HCT116 (cell line): ENCODE data around the gene VSIG10. TPM values are rescaled to one million over a fixed set of nuclear protein-coding genes. Genes with fewer than 3 reads are reported as not detected.

Experiments used
- ATAC-seq: fragments of 200-7000 bp; cut with Tn5 transposase; 2 replicates; pipeline ENCODE4 v1.9.1; 2020; ENCODE audit warnings: mild to moderate bottlenecking, moderate library complexity
- BruUV-seq: library from RNA; stranded (reverse); fragments of 400-500 nt; replicated peaks from 2 replicates; lab custom pipeline; 2021; lab: Mats Ljungman, UMichigan
- CTCF ChIA-PET: fragments of 300-600 bp; sonication (Branson Sonifier 250); formaldehyde crosslinking; loops from one replicate; lab custom pipeline; 2021; ENCODE audit warnings: antibody characterized with exemption; lab: Charles Lee
- POLR2A ChIA-PET: fragments of 300-600, 350-600 bp; sonication (Branson Sonifier 250); formaldehyde crosslinking; loops from one replicate; lab custom pipeline; 2021; ENCODE audit warnings: antibody characterized with exemption; lab: Charles Lee
- RAD21 ChIA-PET, 2 experiments: fragments of 300-600 bp; sonication (Branson Sonifier 250); formaldehyde crosslinking; loops; one replicate each; lab custom pipeline; 2023; ENCODE audit warnings: low total read pairs in 2 of 2; ENCODE audit not compliant: uncharacterized antibody in 2 of 2, unreplicated experiment in 2 of 2, low non-redundant PET in 1 of 2; lab: Charles Lee
- DNase-seq: peaks from one replicate; pipeline ENCODE4 v3.0.0-alpha.2; 2010; ENCODE audit warnings: low read depth, low spot score
- H2AFZ ChIP-seq: fragments of 200-600 bp; shearing (Covaris generic), sonication (generic); 2 replicates; pipeline ENCODE4 v1.6.1; 2017; ENCODE audit warnings: low read depth, mixed run types, mixed read lengths, antibody characterized with exemption, low read length; ENCODE audit not compliant: poor library complexity, severe bottlenecking
- H3K27ac ChIP-seq: 2 replicates; pipeline ENCODE4 v1.5.1; 2012; ENCODE audit warnings: low read depth, low read length
- H3K27me3 ChIP-seq: fragments of 200-600 bp; sonication (generic); 2 replicates; pipeline ENCODE4 v1.6.1; 2016; ENCODE audit warnings: mixed run types, low read length, mixed read lengths; ENCODE audit not compliant: insufficient read depth
- H3K36me3 ChIP-seq, 2 experiments: fragments of 200-500 bp in 1 of 2; fragments of 200-600 bp in 1 of 2; sonication (Bioruptor generic) in 1 of 2; sonication (generic) in 1 of 2; 2 replicates each; pipeline versions ENCODE4 v1.5.1 to v1.6.1; 2014 to 2016; ENCODE audit warnings: low read length in 2 of 2, inconsistent platforms in 1 of 2, mixed read lengths in 1 of 2, mixed run types in 1 of 2; ENCODE audit not compliant: insufficient read depth in 2 of 2, control insufficient read depth in 1 of 2
- H3K4me1 ChIP-seq, 2 experiments: fragments of 200-600 bp in 1 of 2; sonication (generic) in 1 of 2; 2 replicates each; pipeline versions ENCODE4 v1.5.1 to v1.6.1; 2012 to 2017; ENCODE audit warnings: low read length in 2 of 2, inconsistent platforms in 1 of 2, mild to moderate bottlenecking in 1 of 2, mixed read lengths in 1 of 2, mixed run types in 1 of 2, moderate library complexity in 1 of 2; ENCODE audit not compliant: insufficient read depth in 2 of 2, control insufficient read depth in 1 of 2
- H3K4me2 ChIP-seq: fragments of 200-600 bp; sonication (generic); 2 replicates; pipeline ENCODE4 v1.6.1; 2017; ENCODE audit warnings: mixed run types, low read length, mixed read lengths
- H3K4me3 ChIP-seq, 2 experiments: fragments of 200-600 bp in 1 of 2; sonication (generic) in 1 of 2; replicated peaks in 1 of 2; 2 replicates each; pipeline ENCODE4 v1.5.1; 2011 to 2016; ENCODE audit warnings: low read length in 2 of 2, control low read depth in 1 of 2, low read depth in 1 of 2, mild to moderate bottlenecking in 1 of 2, mixed read lengths in 1 of 2, mixed run types in 1 of 2
- H3K79me2 ChIP-seq: fragments of 200-600 bp; sonication (generic); 2 replicates; pipeline ENCODE4 v1.6.1; 2017; ENCODE audit warnings: mild to moderate bottlenecking, mixed run types, low read length, moderate library complexity, mixed read lengths; ENCODE audit not compliant: insufficient read depth
- H3K9ac ChIP-seq: fragments of 200-600 bp; sonication (generic); 2 replicates; pipeline ENCODE4 v1.6.1; 2016; ENCODE audit warnings: low read length, mixed read lengths
- H3K9me2 ChIP-seq: fragments of 200-600 bp; sonication (generic), shearing (Covaris generic); 2 replicates; pipeline ENCODE4 v1.6.1; 2017; ENCODE audit warnings: mixed run types, mild to moderate bottlenecking, moderate library complexity; ENCODE audit not compliant: insufficient read depth
- H3K9me3 ChIP-seq, 2 experiments: fragments of 200-500 bp in 1 of 2; fragments of 200-600 bp in 1 of 2; sonication (Bioruptor generic) in 1 of 2; sonication (generic) in 1 of 2; 2 replicates each; pipeline ENCODE4 v1.6.1; 2014 to 2017; ENCODE audit warnings: low read length in 2 of 2, mixed read lengths in 2 of 2, inconsistent platforms in 1 of 2, low read depth in 1 of 2, mild to moderate bottlenecking in 1 of 2, mixed run types in 1 of 2, moderate library complexity in 1 of 2; ENCODE audit not compliant: control insufficient read depth in 1 of 2, insufficient read depth in 1 of 2
- H4K20me1 ChIP-seq: fragments of 200-600 bp; sonication (generic), shearing (Covaris generic); 2 replicates; pipeline ENCODE4 v1.6.1; 2017; ENCODE audit warnings: mixed run types, mild to moderate bottlenecking, moderate library complexity; ENCODE audit not compliant: insufficient read depth
- ATF3 ChIP-seq: IDR thresholded peaks from 2 replicates; pipeline ENCODE4 v1.6.1; 2012
- CBX3 ChIP-seq: IDR thresholded peaks from 2 replicates; pipeline ENCODE4 v1.6.1; 2012; ENCODE audit warnings: low read depth
- CTCF ChIP-seq, 3 experiments: fragments of 200-600 bp in 1 of 3; sonication (generic) in 1 of 3; IDR thresholded peaks in 2 of 3; conservative IDR thresholded peaks in 1 of 3; 2 replicates each; pipeline ENCODE4 v1.5.1; 2012 to 2017; ENCODE audit warnings: low read depth in 2 of 3, low read length in 2 of 3, antibody characterized with exemption in 1 of 3, borderline replicate concordance in 1 of 3, control low read depth in 1 of 3, mild to moderate bottlenecking in 1 of 3, mixed read lengths in 1 of 3, mixed run types in 1 of 3, moderate library complexity in 1 of 3; ENCODE audit not compliant: insufficient read depth in 1 of 3
- ELF1 ChIP-seq: IDR thresholded peaks from 2 replicates; pipeline ENCODE4 v1.6.1; 2012; ENCODE audit warnings: low read depth, borderline replicate concordance
- EZH2 ChIP-seq: fragments of 200-600 bp; sonication (generic); IDR thresholded peaks from 2 replicates; pipeline ENCODE4 v1.6.1; 2017; ENCODE audit warnings: antibody characterized with exemption, mixed run types
- FOSL1 ChIP-seq: IDR thresholded peaks from 2 replicates; pipeline ENCODE4 v1.6.1; 2012; ENCODE audit warnings: low read depth
- JUND ChIP-seq: IDR thresholded peaks from 2 replicates; pipeline ENCODE4 v1.6.1; 2012
- MAX ChIP-seq: IDR thresholded peaks from 2 replicates; pipeline ENCODE4 v1.6.1; 2012
- POLR2AphosphoS5 ChIP-seq: IDR thresholded peaks from 2 replicates; pipeline ENCODE4 v1.6.1; 2011; ENCODE audit warnings: mild to moderate bottlenecking, low read depth, low read length, moderate library complexity
- RAD21 ChIP-seq: IDR thresholded peaks from 2 replicates; pipeline ENCODE4 v1.6.1; 2012; ENCODE audit warnings: low read depth, mild to moderate bottlenecking
- REST ChIP-seq: IDR thresholded peaks from 2 replicates; pipeline ENCODE4 v1.6.1; 2012; ENCODE audit warnings: low read depth
- SIN3A ChIP-seq: IDR thresholded peaks from 2 replicates; pipeline ENCODE4 v1.6.1; 2012; ENCODE audit warnings: low read depth
- SRF ChIP-seq: IDR thresholded peaks from 2 replicates; pipeline ENCODE4 v1.6.1; 2012; ENCODE audit warnings: low read depth
- YY1 ChIP-seq: IDR thresholded peaks from 2 replicates; pipeline ENCODE4 v1.6.1; 2011; ENCODE audit warnings: low read length, low read depth, moderate library complexity, mild to moderate bottlenecking; ENCODE audit not compliant: insufficient replicate concordance; ENCODE audit errors: extremely low read depth
- ZBTB33 ChIP-seq: IDR thresholded peaks from 2 replicates; pipeline ENCODE4 v1.6.1; 2011; ENCODE audit warnings: mild to moderate bottlenecking, low read length, moderate library complexity; ENCODE audit not compliant: insufficient replicate concordance; ENCODE audit errors: extremely low read depth
- intact Hi-C: fragments of 100-400 bp; cut with micrococcal nuclease; formaldehyde crosslinking; loops from 2 replicates; pipeline ENCODE4 v1.10.0; 2022
- total RNA-seq: library from RNA; stranded (reverse); gene quantifications from one replicate; pipeline ENCODE4 v1.2.1, GENCODE V29; 2021; ENCODE audit not compliant: unreplicated experiment

The VSIG10 gene
- total RNA-seq, 1 experiment from 2014 or later = 42.6 TPM

- H3K4me2 ChIP-seq = peak overlapping the region; percentile 94
- peak overlapping the region; percentile 81 for H3K27ac ChIP-seq
- CTCF ChIA-PET = interaction anchor here (1.2 to 2.3 kb wide), 3 partner anchors 15 to 241 kb away, joined by 8 to 13 read pairs (median 11); partner anchors contain the start of gene SUDS3
- no peaks in the 10 kb centered on the region for H3K27me3 ChIP-seq
- H2AFZ ChIP-seq = no peak overlapping the region
- H3K9me2 ChIP-seq = no peaks in the 10 kb centered on the region
- no peaks in the 10 kb centered on the region for H3K9me3 ChIP-seq
- H4K20me1 ChIP-seq = no peaks in the 10 kb centered on the region
- H3K36me3 ChIP-seq = peaks cover 21 to 22% of the 10 kb centered on the region in 2 experiments
- H3K79me2 ChIP-seq = peaks cover 34% of the 10 kb centered on the region
- DNase-seq (no peak), ATAC-seq (peak; percentile 14; the same call in 1 of the 2 replicates)
- H3K4me1 ChIP-seq = peaks cover 15 to 26% of the 10 kb centered on the region in 2 experiments
- peak overlapping the region; percentile 91 to 94 for H3K4me3 ChIP-seq
- POLR2A ChIA-PET = interaction anchor here (1.0 kb wide), 2 partner anchors 16 to 220 kb away, joined by 3 read pairs; no protein-coding TSS in a partner anchor
- intact Hi-C loops = loop anchor here (10.0 kb wide), 1 partner anchor 262 kb away; no protein-coding TSS in a partner anchor
- no TSS peak for BruUV-seq
- TF ChIP-seq YY1 (no peak), JUND (no peak), CBX3 (no peak), MAX (no peak), CTCF (IDR thresholded peaks at IDR 0.05 in 2 of 3, conservative IDR thresholded peaks at IDR 0.05 in 1 of 3; ENCODE audit: borderline replicate concordance in 1 of 3, insufficient read depth in 1 of 3, low read depth in 2 of 3, low read length in 2 of 3) (no peak), EZH2 (no peak), ELF1 (no peak), SIN3A (no peak), SRF (no peak), ATF3 (no peak), POLR2AphosphoS5 (no peak), REST (no peak), ZBTB33 (no peak), RAD21 (no peak), FOSL1 (no peak)
- H3K9ac ChIP-seq = peak overlapping the region; percentile 96
- RAD21 ChIA-PET = no interaction called here
Observed at GRCh38 chr12:118136559-118137003, 32.8 kb upstream of the VSIG10 start.
